GM19452 (cell line): Measurements from ENCODE around the gene GAREM2.

Experiments used
- ATAC-seq: cut with Tn5 transposase; IDR thresholded peaks from one replicate; pipeline ENCODE4 v1.9.1; 2021; ENCODE audit not compliant: unreplicated experiment

Gene GAREM2

DNA sequence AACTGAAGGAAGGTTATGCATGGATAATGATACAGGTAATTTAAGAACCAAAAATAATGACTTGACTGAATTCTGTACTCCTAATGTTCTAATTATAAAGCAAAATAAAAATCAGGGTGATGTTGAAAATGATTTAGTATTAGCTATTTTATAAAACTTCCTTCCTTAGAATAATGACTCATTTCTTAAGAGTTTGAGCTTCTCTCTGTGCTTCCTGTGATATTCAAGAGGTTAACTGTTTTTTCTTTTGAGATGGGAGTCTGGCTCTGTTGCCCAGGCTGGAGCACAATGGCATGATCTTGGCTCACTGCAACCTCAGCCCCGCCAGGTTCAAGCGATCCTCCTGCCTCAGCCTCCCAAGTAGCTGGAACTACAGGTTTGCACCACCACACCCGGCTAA is 56.7 kb downstream of the GAREM2 start:
- ATAC-seq: no peak

GRCh38 chr2:26230806-26231205 is 57.9 kb downstream of the GAREM2 start:
- no peak for ATAC-seq

- ATAC-seq: no peak
These were observed 62.2 kb downstream of the GAREM2 start for GRCh38 chr2:26235089-26235488.

DNA sequence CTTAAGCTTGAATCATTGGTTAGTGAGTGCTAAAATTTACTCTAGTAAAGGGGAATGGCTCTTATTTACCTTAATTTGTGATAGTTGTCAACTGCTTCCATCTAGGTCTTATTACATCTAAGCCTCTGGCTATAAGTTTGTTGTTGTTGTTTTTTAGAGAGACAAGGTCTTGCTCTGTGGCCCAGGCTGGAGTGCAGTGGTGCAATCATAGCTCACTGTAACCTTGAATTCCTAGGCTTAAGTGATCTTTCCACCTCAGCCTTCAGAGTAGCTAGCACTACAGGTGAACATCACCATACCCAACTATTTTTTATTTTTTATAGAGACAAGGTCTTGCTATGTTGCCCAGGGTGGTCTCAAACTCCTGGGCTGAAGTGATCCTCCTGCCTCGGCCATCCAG is 65.0 kb downstream of the GAREM2 start:
- ATAC-seq: no peak

GRCh38 chr2:26238311-26238958 is 65.5 kb downstream of the GAREM2 start:
- no peak for ATAC-seq
